Ammon's horn (tissue), 1 donor: ENCODE measurements around the gene IFT122.
"Not testable (repeated sequence)": the region's sequence is repeated elsewhere in the genome, so short reads cannot be mapped to it uniquely, and the experiment has no call there.

ENCODE experiments used
- DNase-seq: peaks from one replicate; pipeline ENCODE4 v3.0.0-alpha.2; 2016; ENCODE audit warnings: low spot score

IFT122 gene

GRCh38 chr3:129498603-129499488 is 58.8 kb downstream of the IFT122 start:
- not testable (repeated sequence) for DNase-seq

DNA sequence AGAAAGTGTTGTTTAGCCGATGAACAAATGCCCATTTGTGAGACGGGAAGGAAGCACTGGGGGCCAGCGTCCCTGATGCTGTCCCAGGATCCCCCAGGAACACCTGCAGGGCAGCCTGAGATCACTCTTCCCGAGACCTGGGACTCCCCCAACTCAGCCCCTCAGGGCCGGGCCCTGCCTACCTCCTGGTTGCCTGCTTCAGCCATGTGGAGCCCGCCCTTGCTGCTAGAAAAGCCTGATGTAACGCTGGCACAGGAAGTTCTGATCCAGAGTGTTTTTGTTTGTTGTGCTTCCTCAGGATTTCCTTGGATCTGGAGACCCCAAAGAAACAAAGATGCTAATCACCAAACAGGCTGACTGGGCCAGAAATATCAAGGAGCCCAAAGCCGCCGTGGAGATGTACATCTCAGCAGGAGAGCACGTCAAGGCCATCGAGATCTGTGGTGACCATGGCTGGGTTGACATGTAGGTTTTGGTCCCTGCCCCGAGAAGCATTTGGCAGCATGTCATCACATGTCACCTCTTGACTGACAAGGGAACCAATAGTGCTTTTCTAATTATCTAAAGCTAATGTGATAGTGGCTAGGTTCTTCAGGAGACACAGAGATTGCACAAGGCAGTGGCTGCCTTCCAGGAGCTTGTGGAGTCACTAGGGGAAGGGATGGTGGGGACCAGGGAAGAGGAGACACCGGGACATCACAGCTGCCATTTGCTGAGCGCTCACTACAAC is 59.7 kb downstream of the IFT122 start:
- DNase-seq: not testable (repeated sequence)

- no peak for DNase-seq
These were observed 60.3 kb downstream of the IFT122 start for GRCh38 chr3:129500334-129500658.

DNA sequence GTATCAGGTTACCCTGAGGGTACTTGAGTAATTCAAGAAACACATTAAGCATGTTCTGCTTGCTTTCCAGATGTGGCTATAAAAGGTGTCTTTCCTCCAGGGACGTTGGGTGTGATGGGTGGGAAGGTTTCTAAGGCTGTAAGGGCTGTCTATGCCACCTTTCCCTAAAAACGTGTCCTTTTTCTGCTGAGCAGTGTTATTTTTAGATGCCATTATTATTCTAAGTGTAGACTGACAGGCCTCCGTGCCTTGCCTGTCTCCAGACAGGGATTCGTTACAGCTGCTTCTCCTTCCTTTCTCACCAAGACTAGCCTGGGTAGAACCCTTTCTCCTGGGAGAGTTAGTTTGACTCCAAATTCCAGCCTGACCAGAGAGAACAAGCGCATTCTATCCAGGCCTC is 61.6 kb downstream of the IFT122 start:
- no peak for DNase-seq

GRCh38 chr3:129502641-129503408 is 62.8 kb downstream of the IFT122 start:
- DNase-seq: no peak

DNA sequence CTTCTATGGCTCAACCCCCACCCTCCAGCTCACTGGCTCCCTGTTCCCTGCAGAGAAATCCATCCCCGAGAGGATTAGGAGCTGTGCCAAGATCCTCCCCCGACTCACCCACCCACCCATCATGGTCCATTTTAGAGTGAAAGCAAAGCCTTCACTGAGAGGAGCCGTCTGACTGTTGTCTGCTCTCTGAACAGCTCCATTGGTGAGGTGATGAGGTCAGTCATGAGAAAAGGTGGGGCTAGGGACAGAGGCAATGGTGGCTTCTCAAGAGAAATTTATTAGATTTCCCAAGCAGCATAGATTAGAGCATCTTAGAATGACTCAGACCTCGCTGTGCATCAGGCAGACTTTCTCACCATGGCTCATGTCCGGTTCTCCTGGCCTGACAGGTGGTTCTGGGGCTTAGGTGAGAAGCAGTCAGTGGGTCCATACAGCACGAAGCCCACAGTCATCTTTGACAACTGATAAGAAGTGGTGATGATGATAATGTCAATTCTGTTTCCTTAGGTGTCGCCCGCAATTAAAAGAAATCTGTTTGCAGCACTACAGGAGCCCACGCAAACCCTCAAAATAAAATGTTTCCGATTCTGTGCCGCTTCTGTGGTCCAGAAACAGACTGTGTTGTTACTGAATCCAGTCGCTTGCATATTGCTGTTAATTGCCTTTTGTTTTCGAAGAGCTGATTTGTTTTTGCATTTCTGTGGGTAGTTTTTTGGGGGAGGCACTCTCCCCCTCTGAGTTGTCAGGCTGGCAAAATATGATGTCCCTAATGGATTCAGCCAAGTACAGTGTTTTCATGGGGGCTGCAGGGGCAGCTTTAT is 63.7 kb downstream of the IFT122 start:
- peak; percentile 52 for DNase-seq

- DNase-seq: no peak
These were observed 64.6 kb downstream of the IFT122 start for GRCh38 chr3:129504471-129505100.

GRCh38 chr3:129505341-129505740 is 65.3 kb downstream of the IFT122 start:
- no peak for DNase-seq

DNA sequence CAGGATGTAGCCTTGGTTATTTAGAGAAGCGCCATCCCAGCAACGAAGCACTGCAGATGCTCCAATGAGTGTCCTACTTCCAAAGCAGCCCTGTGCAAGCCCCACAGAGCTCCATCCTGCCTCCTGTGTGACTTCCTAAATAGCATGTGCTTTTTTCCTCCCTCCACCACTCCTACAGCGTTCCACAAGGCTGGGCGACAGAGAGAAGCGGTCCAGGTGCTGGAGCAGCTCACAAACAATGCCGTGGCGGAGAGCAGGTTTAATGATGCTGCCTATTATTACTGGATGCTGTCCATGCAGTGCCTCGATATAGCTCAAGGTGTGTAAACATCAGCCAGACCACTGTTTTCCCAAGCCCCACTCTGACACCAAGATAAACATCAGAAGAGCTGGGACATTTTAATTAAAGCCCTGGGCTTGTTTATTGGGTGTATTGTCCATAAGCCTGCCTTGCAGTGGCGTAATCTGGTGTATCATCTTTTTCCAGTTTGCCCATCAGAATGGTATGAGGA is 66.3 kb downstream of the IFT122 start:
- DNase-seq: no peak

DNA sequence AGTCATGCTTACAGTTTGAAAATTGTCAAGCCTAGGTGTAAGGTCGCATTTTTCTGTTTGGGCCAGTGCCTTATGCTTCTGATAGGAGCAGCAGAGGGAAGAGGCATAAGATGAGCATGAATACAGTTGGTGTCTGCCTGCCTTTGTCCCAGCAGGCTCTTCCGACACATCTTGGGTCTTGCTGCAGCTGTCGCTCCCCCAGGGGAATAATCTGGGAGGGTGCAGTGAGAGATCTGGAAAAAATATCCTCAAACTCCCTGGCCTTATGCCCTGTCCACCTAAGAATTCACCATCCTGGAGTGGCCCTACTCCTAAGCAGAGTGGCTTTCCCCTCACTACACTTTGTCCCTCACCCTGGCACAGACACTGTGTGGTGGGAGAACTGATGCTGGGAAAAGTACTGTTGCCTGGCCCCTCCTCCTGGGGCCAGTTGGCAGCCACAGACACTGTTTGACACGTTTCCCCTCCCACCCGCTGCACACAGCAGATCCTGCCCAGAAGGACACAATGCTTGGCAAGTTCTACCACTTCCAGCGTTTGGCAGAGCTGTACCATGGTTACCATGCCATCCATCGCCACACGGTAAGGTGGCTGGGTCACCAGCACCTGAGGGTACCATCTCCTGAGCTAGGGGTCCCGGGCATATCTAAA is 67.3 kb downstream of the IFT122 start:
- DNase-seq: peak; percentile 86

DNA sequence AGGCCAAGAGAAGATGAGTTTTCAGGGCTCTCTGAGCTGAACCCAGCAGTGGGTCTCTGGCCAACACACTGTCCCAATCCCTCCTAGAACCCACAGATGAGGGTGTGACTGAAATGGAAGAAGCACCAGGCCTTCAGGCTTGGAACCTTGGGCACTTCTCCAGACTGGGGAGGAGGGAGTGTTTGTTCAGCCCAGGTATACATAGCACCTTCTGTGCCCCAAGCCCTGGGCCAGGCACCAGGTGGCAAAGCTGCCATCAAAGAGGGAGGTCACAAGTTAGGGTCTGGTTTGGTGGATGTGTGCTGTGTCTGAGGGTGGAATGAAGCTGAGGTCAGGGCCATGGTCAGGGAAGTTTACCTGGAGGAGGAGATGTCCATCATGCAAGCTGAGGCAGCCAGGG is 72.6 kb downstream of the IFT122 start:
- no peak for DNase-seq

DNA sequence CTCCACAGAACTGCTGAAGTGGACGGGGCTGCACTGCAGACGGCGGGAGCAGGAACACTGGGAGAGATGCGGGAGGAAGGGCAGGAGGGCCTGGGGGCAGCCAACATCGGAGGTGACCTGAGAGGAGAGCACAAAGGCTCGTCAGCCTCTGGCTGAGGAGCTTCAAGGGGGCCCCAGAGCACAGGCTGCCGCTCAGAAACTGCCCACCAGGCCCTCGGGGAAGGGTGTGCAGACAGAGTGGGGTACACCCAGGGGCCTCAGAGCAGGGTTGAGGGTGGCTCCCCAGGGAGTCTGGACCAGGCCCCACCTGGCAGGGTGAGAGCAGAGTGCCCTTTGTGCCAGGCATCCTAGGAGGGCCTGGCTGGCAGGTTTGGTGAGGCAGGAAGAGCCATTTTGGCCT is 73.7 kb downstream of the IFT122 start:
- no peak for DNase-seq

- no peak for DNase-seq
These were observed 74.1 kb downstream of the IFT122 start for GRCh38 chr3:129514110-129514509.

GRCh38 chr3:129514563-129514962 is 74.5 kb downstream of the IFT122 start:
- no peak for DNase-seq

DNA sequence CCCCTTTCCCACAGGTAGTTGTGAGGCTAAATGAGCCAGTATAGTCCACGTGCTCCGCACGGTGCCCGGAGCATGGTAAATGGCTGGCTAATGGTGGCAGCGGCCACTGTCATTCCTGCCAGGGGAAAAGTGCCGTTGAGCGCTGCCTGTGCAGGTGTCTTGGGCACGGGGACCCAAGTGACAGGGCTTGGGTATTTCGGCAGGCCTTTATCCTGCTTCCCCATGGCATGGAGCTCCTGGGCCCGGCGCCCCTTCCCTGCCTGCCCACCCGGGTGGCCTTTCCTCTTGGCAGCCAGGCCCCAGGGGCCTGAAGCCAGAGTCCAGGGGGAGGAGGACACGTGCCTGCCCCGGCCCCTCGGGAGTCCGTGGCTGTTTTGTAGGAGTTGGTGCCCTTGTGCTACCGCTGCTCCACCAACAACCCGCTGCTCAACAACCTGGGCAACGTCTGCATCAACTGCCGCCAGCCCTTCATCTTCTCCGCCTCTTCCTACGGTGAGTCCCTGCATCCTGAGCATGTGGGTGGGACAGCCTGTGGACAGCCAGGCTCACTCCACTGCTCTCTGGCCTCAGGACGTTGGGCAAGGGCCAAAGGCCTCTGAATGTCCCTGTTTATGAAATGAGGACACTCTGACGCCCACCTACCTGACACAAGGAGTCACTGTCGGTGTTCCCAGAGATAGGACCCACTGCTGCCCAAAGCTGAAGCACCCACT is 75.2 kb downstream of the IFT122 start:
- DNase-seq: not testable (repeated sequence)

DNA sequence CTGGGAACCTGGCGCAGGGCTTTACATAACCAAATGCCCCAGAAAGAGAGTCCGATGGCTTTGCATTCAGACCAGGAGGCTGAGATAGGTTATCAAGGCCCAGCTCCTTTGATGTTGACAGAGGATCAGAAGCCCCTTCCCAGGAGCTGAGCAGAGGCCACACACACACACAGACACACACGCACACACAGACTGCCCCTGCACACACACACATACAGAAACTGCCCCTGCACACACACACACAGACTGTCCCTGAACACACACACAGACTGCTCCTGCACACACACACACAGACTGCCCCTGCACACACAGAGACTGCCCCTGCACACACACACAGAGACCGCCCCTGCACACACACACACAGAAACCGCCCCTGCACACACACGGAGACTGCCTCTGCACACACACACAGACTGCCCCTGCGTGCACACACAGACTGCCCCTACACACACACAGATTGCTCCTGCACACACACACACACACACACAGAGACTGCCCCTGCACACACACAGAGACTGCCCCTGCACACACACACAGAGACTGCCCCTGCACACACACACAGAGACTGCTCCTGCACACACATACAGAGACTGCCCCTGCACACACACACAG is 75.9 kb downstream of the IFT122 start:
- not testable (repeated sequence) for DNase-seq

DNA sequence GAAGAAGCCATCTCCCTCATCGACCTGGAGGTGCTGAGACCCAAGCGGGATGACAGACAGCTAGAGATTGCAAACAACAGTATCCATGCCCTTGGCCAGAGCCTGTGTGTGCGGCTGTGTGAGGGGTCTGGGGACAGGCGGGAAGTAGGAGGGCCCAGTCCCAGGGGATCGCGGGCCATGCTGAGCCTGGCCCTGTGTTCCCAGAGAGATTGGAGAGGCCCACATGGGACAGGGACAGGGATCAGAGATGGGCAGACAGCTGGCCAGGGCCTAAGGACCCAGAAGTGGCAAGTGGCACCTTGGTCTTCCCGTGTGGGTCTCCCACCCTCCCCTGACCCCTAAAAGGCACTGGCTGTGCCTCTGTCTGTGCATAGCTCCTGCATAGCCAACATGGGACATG is 77.5 kb downstream of the IFT122 start:
- DNase-seq: no peak

- DNase-seq: no peak
These were observed 78.1 kb downstream of the IFT122 start for GRCh38 chr3:129518038-129518561.

- no peak for DNase-seq
These were observed 78.6 kb downstream of the IFT122 start for GRCh38 chr3:129518581-129518980.
